ENCODE measurements around the gene PRKCZ. TPM values are rescaled to one million over a fixed set of nuclear protein-coding genes. Genes with fewer than 3 reads are reported as not detected.
A peak's percentile ranks its signal among the peaks of the same experiment; 100 is the strongest.

PRKCZ gene
- polyA plus RNA-seq, 2 donors = 21.2 to 34.3 TPM

DNA sequence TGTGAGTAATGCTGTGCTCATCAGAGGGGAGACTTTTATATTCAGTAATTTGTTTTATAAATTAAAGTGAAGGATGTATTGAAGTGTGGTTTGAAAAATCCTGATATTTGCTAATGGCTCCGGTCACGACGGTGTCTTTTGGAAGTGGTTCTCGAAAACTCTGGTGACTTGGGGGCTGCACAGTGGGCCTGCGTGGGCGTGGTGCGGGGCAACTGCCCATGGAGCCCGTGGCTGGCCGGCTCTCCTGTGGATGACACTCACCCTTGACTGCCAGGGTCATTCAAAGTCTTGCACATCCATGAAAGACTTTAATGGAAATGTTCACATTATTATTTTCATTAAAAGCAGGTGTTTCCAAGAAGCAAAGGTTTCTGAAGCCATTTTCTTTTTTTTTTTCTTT, 136.7 kb downstream of the PRKCZ start:
- WGBS, 2 donors = 90 to 91% methylated on average over 9 of the region's 9 CpGs
- H3K9me3 ChIP-seq (ENCODE audit: control insufficient read depth in 2 of 2, insufficient read depth in 1 of 2, low read depth in 1 of 2, low read length in 1 of 2) = no peaks in the 10 kb centered on the region
- H3K4me3 ChIP-seq (ENCODE audit: low read depth in 1 of 2, low read length in 2 of 2) = no peak overlapping the region
- no peaks in the 10 kb centered on the region for H3K27me3 ChIP-seq (ENCODE audit: control insufficient read depth in 1 of 2, insufficient read depth in 2 of 2, low read length in 2 of 2)
- peaks cover 7 to 20% of the 10 kb centered on the region in 2 donors for H3K4me1 ChIP-seq (ENCODE audit: control insufficient read depth in 2 of 2, insufficient read depth in 2 of 2, low read length in 1 of 2)
- H3K27ac ChIP-seq (ENCODE audit: low read depth in 2 of 2, low read length in 1 of 2) = no peak overlapping the region
- peaks cover 4 to 17% of the 10 kb centered on the region in 2 donors for H3K36me3 ChIP-seq (ENCODE audit: control insufficient read depth in 2 of 2, insufficient read depth in 2 of 2, low read length in 1 of 2)

GRCh38 chr1:2187619-2188018, 137.4 kb downstream of the PRKCZ start:
- H3K9me3 ChIP-seq (ENCODE audit: control insufficient read depth in 2 of 2, insufficient read depth in 1 of 2, low read depth in 1 of 2, low read length in 1 of 2) = no peaks in the 10 kb centered on the region
- peaks cover 7 to 20% of the 10 kb centered on the region in 2 donors for H3K4me1 ChIP-seq (ENCODE audit: control insufficient read depth in 2 of 2, insufficient read depth in 2 of 2, low read length in 1 of 2)
- no peaks in the 10 kb centered on the region for H3K27me3 ChIP-seq (ENCODE audit: control insufficient read depth in 1 of 2, insufficient read depth in 2 of 2, low read length in 2 of 2)
- H3K4me3 ChIP-seq (ENCODE audit: low read depth in 1 of 2, low read length in 2 of 2) = no peak overlapping the region
- H3K36me3 ChIP-seq (ENCODE audit: control insufficient read depth in 2 of 2, insufficient read depth in 2 of 2, low read length in 1 of 2) = peaks cover 4 to 12% of the 10 kb centered on the region in 2 donors
- H3K27ac ChIP-seq (ENCODE audit: low read depth in 2 of 2, low read length in 1 of 2) = no peak overlapping the region
- WGBS, 2 donors = 56 to 64% methylated on average over 13 of the region's 13 CpGs

DNA sequence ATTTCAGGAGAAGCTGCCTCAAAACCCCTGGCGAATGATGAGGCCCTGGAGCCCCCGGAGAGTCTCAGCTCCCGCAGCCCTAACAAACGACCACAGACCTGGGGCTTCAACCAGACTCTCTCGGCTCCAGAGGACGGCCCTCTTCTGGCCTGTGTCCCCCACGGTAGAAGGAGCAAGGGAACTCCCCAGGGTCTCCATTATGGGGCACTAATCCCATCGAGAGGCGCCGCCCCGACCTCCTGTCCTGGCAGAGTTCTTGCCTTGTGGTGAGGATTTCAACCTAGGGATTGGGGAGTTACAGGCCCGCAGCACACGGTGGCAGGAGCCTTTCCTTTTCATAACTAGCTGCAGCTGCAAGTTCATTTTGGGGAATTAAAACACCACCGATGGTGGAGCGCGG, 138.1 kb downstream of the PRKCZ start:
- Histone ChIP-seq H3K4me3 (ENCODE audit: low read depth in 1 of 2, low read length in 2 of 2) (no peak overlapping the region), H3K27me3 (ENCODE audit: control insufficient read depth in 1 of 2, insufficient read depth in 2 of 2, low read length in 2 of 2) (no peaks in the 10 kb centered on the region), H3K36me3 (ENCODE audit: control insufficient read depth in 2 of 2, insufficient read depth in 2 of 2, low read length in 1 of 2) (peaks cover 4 to 12% of the 10 kb centered on the region in 2 donors), H3K27ac (ENCODE audit: low read depth in 2 of 2, low read length in 1 of 2) (no peak overlapping the region), H3K4me1 (ENCODE audit: control insufficient read depth in 2 of 2, insufficient read depth in 2 of 2, low read length in 1 of 2) (peaks cover 7 to 22% of the 10 kb centered on the region in 2 donors), H3K9me3 (ENCODE audit: control insufficient read depth in 2 of 2, insufficient read depth in 1 of 2, low read depth in 1 of 2, low read length in 1 of 2) (no peaks in the 10 kb centered on the region)
- 89 to 92% methylated on average over 16 of the region's 16 CpGs for WGBS, 2 donors

GRCh38 chr1:2189459-2190425, 139.5 kb downstream of the PRKCZ start:
- 12 to 16% methylated on average over 64 to 65 of the region's 65 CpGs for WGBS, 2 donors
- peaks cover 7 to 28% of the 10 kb centered on the region in 2 donors for H3K4me1 ChIP-seq (ENCODE audit: control insufficient read depth in 2 of 2, insufficient read depth in 2 of 2, low read length in 1 of 2)
- peaks cover 4 to 7% of the 10 kb centered on the region in 2 donors for H3K36me3 ChIP-seq (ENCODE audit: control insufficient read depth in 2 of 2, insufficient read depth in 2 of 2, low read length in 1 of 2)

GRCh38 chr1:2190491-2190976, 140.3 kb downstream of the PRKCZ start:
- peaks cover 0 to under 1% of the 10 kb centered on the region in 2 donors for H3K36me3 ChIP-seq (ENCODE audit: control insufficient read depth in 2 of 2, insufficient read depth in 2 of 2, low read length in 1 of 2)
- no peaks in the 10 kb centered on the region for H3K27me3 ChIP-seq (ENCODE audit: control insufficient read depth in 1 of 2, insufficient read depth in 2 of 2, low read length in 2 of 2)
- H3K27ac ChIP-seq (ENCODE audit: low read depth in 2 of 2, low read length in 1 of 2) = peak overlapping the region; percentile 94 to 97
- WGBS, 2 donors = 79% methylated on average over 19 of the region's 19 CpGs
- no peaks in the 10 kb centered on the region for H3K9me3 ChIP-seq (ENCODE audit: control insufficient read depth in 2 of 2, insufficient read depth in 1 of 2, low read depth in 1 of 2, low read length in 1 of 2)
- peaks cover 7 to 28% of the 10 kb centered on the region in 2 donors for H3K4me1 ChIP-seq (ENCODE audit: control insufficient read depth in 2 of 2, insufficient read depth in 2 of 2, low read length in 1 of 2)
- H3K4me3 ChIP-seq (ENCODE audit: low read depth in 1 of 2, low read length in 2 of 2) = peak overlapping the region; percentile 48 to 65

More at GRCh38 chr1:2189459-2190425, 139.5 kb downstream of the PRKCZ start:
- H3K4me3 ChIP-seq (ENCODE audit: low read depth in 1 of 2, low read length in 2 of 2) = peak overlapping the region; percentile 48 to 65
- H3K9me3 ChIP-seq (ENCODE audit: control insufficient read depth in 2 of 2, insufficient read depth in 1 of 2, low read depth in 1 of 2, low read length in 1 of 2) = no peaks in the 10 kb centered on the region
- H3K27me3 ChIP-seq (ENCODE audit: control insufficient read depth in 1 of 2, insufficient read depth in 2 of 2, low read length in 2 of 2) = no peaks in the 10 kb centered on the region
- peak overlapping the region; percentile 94 to 97 for H3K27ac ChIP-seq (ENCODE audit: low read depth in 2 of 2, low read length in 1 of 2)

- Histone ChIP-seq H3K4me3 (ENCODE audit: low read depth in 1 of 2, low read length in 2 of 2) (no peak overlapping the region), H3K27ac (ENCODE audit: low read depth in 2 of 2, low read length in 1 of 2) (peak overlapping the region; percentile 50 to 51), H3K36me3 (ENCODE audit: control insufficient read depth in 2 of 2, insufficient read depth in 2 of 2, low read length in 1 of 2) (no peaks in the 10 kb centered on the region), H3K4me1 (ENCODE audit: control insufficient read depth in 2 of 2, insufficient read depth in 2 of 2, low read length in 1 of 2) (peaks cover 7 to 28% of the 10 kb centered on the region in 2 donors), H3K9me3 (ENCODE audit: control insufficient read depth in 2 of 2, insufficient read depth in 1 of 2, low read depth in 1 of 2, low read length in 1 of 2) (no peaks in the 10 kb centered on the region), H3K27me3 (ENCODE audit: control insufficient read depth in 1 of 2, insufficient read depth in 2 of 2, low read length in 2 of 2) (no peaks in the 10 kb centered on the region)
- WGBS, 2 donors = 58 to 65% methylated on average over 30 of the region's 30 CpGs
Observed at GRCh38 chr1:2192031-2192995, 142.1 kb downstream of the PRKCZ start.

DNA sequence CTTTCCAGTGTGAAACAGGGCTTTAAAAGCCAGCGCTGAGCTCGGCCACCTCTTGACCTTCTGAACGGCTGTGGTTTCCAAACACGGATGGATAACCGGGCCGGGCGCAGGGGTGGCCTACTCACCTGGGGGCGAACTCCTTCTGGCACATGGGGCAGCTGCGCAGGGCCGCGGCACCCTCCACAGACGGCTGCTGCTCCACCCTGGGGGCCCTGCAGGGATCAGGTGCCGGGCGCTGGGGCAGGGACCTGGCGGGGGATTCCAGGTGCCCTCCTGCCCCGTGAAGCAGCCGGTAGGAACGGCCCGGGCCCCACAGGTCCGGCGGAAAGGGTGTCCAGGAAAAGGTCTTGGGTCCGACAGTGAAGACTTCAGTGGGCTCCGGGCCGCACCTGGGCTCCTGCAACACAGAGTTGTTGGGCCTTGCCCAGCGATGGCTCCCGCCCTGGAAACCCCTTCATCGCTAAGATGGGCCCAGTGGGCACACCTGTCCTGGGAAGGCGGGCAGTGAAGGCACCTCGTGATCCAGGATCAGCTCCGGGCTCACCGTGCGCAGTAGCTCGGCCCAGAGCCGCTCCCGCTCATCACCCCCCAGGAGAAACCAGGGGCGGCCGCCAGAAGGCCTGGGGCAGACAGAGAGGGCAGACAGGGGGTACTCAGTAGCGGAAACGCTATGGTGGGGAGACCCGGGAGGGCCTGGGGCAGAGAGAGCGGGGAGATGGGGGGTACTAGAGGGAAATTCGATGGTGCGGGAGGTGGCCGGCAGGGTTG, 143.5 kb downstream of the PRKCZ start:
- Histone ChIP-seq H3K4me1 (ENCODE audit: control insufficient read depth in 2 of 2, insufficient read depth in 2 of 2, low read length in 1 of 2) (peaks cover 10 to 28% of the 10 kb centered on the region in 2 donors), H3K4me3 (ENCODE audit: low read depth in 1 of 2, low read length in 2 of 2) (peak overlapping the region; percentile 35 to 48)

GRCh38 chr1:2194319-2194897, 144.2 kb downstream of the PRKCZ start, which contains the start of gene FAAP20:
Gene FAAP20 (minus strand): TSS chr1:2194772. CDS start chr1:2194749, 23 bp downstream.
- 1 to 2% methylated on average over 14 to 62 of the region's 63 CpGs for WGBS, 2 donors
- H3K36me3 ChIP-seq (ENCODE audit: control insufficient read depth in 2 of 2, insufficient read depth in 2 of 2, low read length in 1 of 2) = no peaks in the 10 kb centered on the region
- no peaks in the 10 kb centered on the region for H3K27me3 ChIP-seq (ENCODE audit: control insufficient read depth in 1 of 2, insufficient read depth in 2 of 2, low read length in 2 of 2)
- peak within 1 kb of the TSS; percentile 48 to 64 for H3K4me3 ChIP-seq (ENCODE audit: low read depth in 1 of 2, low read length in 2 of 2)
- H3K9me3 ChIP-seq (ENCODE audit: control insufficient read depth in 2 of 2, insufficient read depth in 1 of 2, low read depth in 1 of 2, low read length in 1 of 2) = no peaks in the 10 kb centered on the region
- peak within 1 kb of the TSS; percentile 91 to 97 for H3K27ac ChIP-seq (ENCODE audit: low read depth in 2 of 2, low read length in 1 of 2)
- peaks cover 11 to 32% of the 10 kb centered on the region in 2 donors for H3K4me1 ChIP-seq (ENCODE audit: control insufficient read depth in 2 of 2, insufficient read depth in 2 of 2, low read length in 1 of 2)

More for the DNA sequence above, 143.5 kb downstream of the PRKCZ start:
- Histone ChIP-seq H3K27ac (ENCODE audit: low read depth in 2 of 2, low read length in 1 of 2) (peak overlapping the region; percentile 65 to 97), H3K27me3 (ENCODE audit: control insufficient read depth in 1 of 2, insufficient read depth in 2 of 2, low read length in 2 of 2) (no peaks in the 10 kb centered on the region), H3K9me3 (ENCODE audit: control insufficient read depth in 2 of 2, insufficient read depth in 1 of 2, low read depth in 1 of 2, low read length in 1 of 2) (no peaks in the 10 kb centered on the region), H3K36me3 (ENCODE audit: control insufficient read depth in 2 of 2, insufficient read depth in 2 of 2, low read length in 1 of 2) (no peaks in the 10 kb centered on the region)
- 41 to 45% methylated on average over 41 to 44 of the region's 44 CpGs for WGBS, 2 donors

Measured in esophagus (tissue), 2 donors.